Esophagus squamous epithelium (tissue), 4 donors: Measurements from ENCODE around the gene RNASE9.

Experiments used
- CTCF ChIP-seq, 6 experiments: fragments of 450-650 bp in 4 of 6; fragments of 200-600 bp in 2 of 6; sonication (generic) in 2 of 6; IDR thresholded peaks; one replicate each; pipeline ENCODE4 v1.5.1; 2016 to 2019; ENCODE audit warnings: antibody characterized with exemption in 6 of 6, mild to moderate bottlenecking in 4 of 6, moderate library complexity in 4 of 6
- POLR2A ChIP-seq, 4 donors: fragments of 450-650 bp; IDR thresholded peaks; one replicate each; pipeline ENCODE4 v1.6.1; 2017; ENCODE audit warnings: antibody characterized with exemption in 4 of 4, mild to moderate bottlenecking in 4 of 4, moderate library complexity in 3 of 4

GRCh38 chr14:20587489-20588154 is 26.8 kb upstream of the RNASE9 start, which contains the start of gene RNASE11:
- TF ChIP-seq CTCF (IDR thresholded peaks at IDR 0.05), result no peak
- TF ChIP-seq POLR2A (IDR thresholded peaks at IDR 0.05), result no peak
